SK-N-SH (cell line): ENCODE results near the gene CHAC2. TPM values are rescaled to one million over a fixed set of nuclear protein-coding genes. Genes with fewer than 3 reads are reported as not detected.

ENCODE experiments used
- CTCF ChIA-PET: fragments of 300-600, 350-600 bp; formaldehyde crosslinking; extraction: SDS; loops from one replicate; lab custom pipeline; 2021; lab: Yijun Ruan, JAX
- POLR2A ChIA-PET: fragments of 350-600 bp; sonication (Branson Sonifier 250); formaldehyde crosslinking; extraction: SDS; loops from one replicate; lab custom pipeline; 2020; ENCODE audit warnings: antibody characterized with exemption, inconsistent platforms; lab: Yijun Ruan, JAX
- DNase-seq: peaks from one replicate; pipeline ENCODE4 v3.0.0; 2012
- H2AFZ ChIP-seq: fragments of 200-600 bp; sonication (generic); 2 replicates; pipeline ENCODE4 v1.8.1; 2016; ENCODE audit warnings: antibody characterized with exemption, mild to moderate bottlenecking, low read depth
- H3F3A ChIP-seq: fragments of 200-600 bp; sonication (generic); replicated peaks from 2 replicates; pipeline ENCODE3; 2016; ENCODE audit warnings: antibody characterized with exemption, mild to moderate bottlenecking; ENCODE audit not compliant: insufficient read depth
- H3K27ac ChIP-seq, 2 experiments: fragments of 200-500 bp in 1 of 2; fragments of 200-600 bp in 1 of 2; sonication (Bioruptor generic) in 1 of 2; sonication (generic), shearing (Covaris generic) in 1 of 2; 2 replicates each; pipeline versions ENCODE4 v1.5.1 to v1.6.1; 2014 to 2016; ENCODE audit warnings: low read depth in 2 of 2, inconsistent platforms in 1 of 2, low read length in 1 of 2, mild to moderate bottlenecking in 1 of 2, mixed read lengths in 1 of 2
- H3K27me3 ChIP-seq: fragments of 200-600 bp; sonication (generic), shearing (Covaris generic); 2 replicates; pipeline ENCODE4 v1.6.1; 2016; ENCODE audit warnings: mixed run types; ENCODE audit not compliant: insufficient read depth
- H3K36me3 ChIP-seq, 2 experiments: fragments of 200-500 bp in 1 of 2; fragments of 200-600 bp in 1 of 2; sonication (Bioruptor generic) in 1 of 2; sonication (generic) in 1 of 2; replicated peaks in 1 of 2; 2 replicates each; pipeline versions ENCODE3 to v1.5.1; 2014 to 2016; ENCODE audit warnings: low read length in 1 of 2, mild to moderate bottlenecking in 1 of 2; ENCODE audit not compliant: insufficient read depth in 2 of 2, control insufficient read depth in 1 of 2
- H3K4me1 ChIP-seq, 2 experiments: fragments of 200-500 bp in 1 of 2; fragments of 200-600 bp in 1 of 2; sonication (Bioruptor generic) in 1 of 2; sonication (generic), shearing (Covaris generic) in 1 of 2; 2 replicates each; pipeline versions ENCODE4 v1.5.1 to v1.6.1; 2014 to 2016; ENCODE audit warnings: low read depth in 1 of 2, low read length in 1 of 2, mixed run types in 1 of 2; ENCODE audit not compliant: insufficient read depth in 2 of 2, control insufficient read depth in 1 of 2
- H3K4me2 ChIP-seq: fragments of 200-600 bp; sonication (generic), shearing (Covaris generic); 2 replicates; pipeline ENCODE4 v1.6.1; 2017; ENCODE audit warnings: mixed run types
- H3K4me3 ChIP-seq, 2 experiments: fragments of 200-500 bp in 1 of 2; fragments of 200-600 bp in 1 of 2; sonication (Bioruptor generic) in 1 of 2; sonication (generic), shearing (Covaris generic) in 1 of 2; 2 replicates each; pipeline versions ENCODE4 v1.5.1 to v1.8.1; 2014 to 2016; ENCODE audit warnings: low read depth in 2 of 2, inconsistent platforms in 1 of 2, low read length in 1 of 2, mild to moderate bottlenecking in 1 of 2, mixed read lengths in 1 of 2, moderate library complexity in 1 of 2
- H3K79me2 ChIP-seq: fragments of 200-600 bp; sonication (generic); 2 replicates; pipeline ENCODE4 v1.8.1; 2017; ENCODE audit warnings: mild to moderate bottlenecking; ENCODE audit not compliant: insufficient read depth
- H3K9ac ChIP-seq: fragments of 200-600 bp; sonication (generic); 2 replicates; pipeline ENCODE4 v1.6.1; 2017; ENCODE audit warnings: mixed run types
- H3K9me2 ChIP-seq: fragments of 200-600 bp; sonication (generic); 2 replicates; pipeline ENCODE4 v1.6.1; 2017; ENCODE audit warnings: mixed run types
- H3K9me3 ChIP-seq: fragments of 200-600 bp; sonication (generic); 2 replicates; pipeline ENCODE4 v1.6.1; 2017; ENCODE audit warnings: mixed run types, mild to moderate bottlenecking, moderate library complexity
- H4K20me1 ChIP-seq: fragments of 200-600 bp; sonication (generic); 2 replicates; pipeline ENCODE4 v1.6.1; 2017; ENCODE audit warnings: mild to moderate bottlenecking, mixed run types; ENCODE audit not compliant: insufficient read depth
- ELF1 ChIP-seq: IDR thresholded peaks from 2 replicates; pipeline ENCODE4 v1.4.0; 2012
- EZH2phosphoT487 ChIP-seq: fragments of 200-600 bp; sonication (generic); IDR thresholded peaks from 2 replicates; pipeline ENCODE4 v1.6.1; 2017; ENCODE audit warnings: low read depth, mixed run types, mild to moderate bottlenecking, antibody characterized with exemption, moderate library complexity, borderline replicate concordance
- FOSL2 ChIP-seq: IDR thresholded peaks from 2 replicates; pipeline ENCODE4 v1.4.0; 2012; ENCODE audit warnings: low read depth, mild to moderate bottlenecking, moderate library complexity, borderline replicate concordance
- GABPA ChIP-seq: IDR thresholded peaks from 2 replicates; pipeline ENCODE4 v1.4.0; 2012; ENCODE audit warnings: low read depth, mild to moderate bottlenecking
- RXRA ChIP-seq: IDR thresholded peaks from 2 replicates; pipeline ENCODE4 v1.4.0; 2012; ENCODE audit warnings: low read depth, mild to moderate bottlenecking, borderline replicate concordance
- TEAD4 ChIP-seq: IDR thresholded peaks from 2 replicates; pipeline ENCODE4 v1.4.0; 2012; ENCODE audit warnings: mild to moderate bottlenecking, borderline replicate concordance; ENCODE audit not compliant: insufficient read depth
- USF1 ChIP-seq: IDR thresholded peaks from 2 replicates; pipeline ENCODE4 v1.4.0; 2012; ENCODE audit warnings: low read depth, borderline replicate concordance
- USF2 ChIP-seq: fragments of 150-350 bp; IDR thresholded peaks from 2 replicates; pipeline ENCODE4 v1.6.1; 2017; ENCODE audit warnings: antibody characterized with exemption, low read length, low read depth, borderline replicate concordance
- ZBTB33 ChIP-seq: IDR thresholded peaks from 2 replicates; pipeline ENCODE4 v1.4.0; 2012; ENCODE audit warnings: low read depth, borderline replicate concordance
- polyA plus RNA-seq, 3 experiments: library from polyadenylated mRNA; depleted of rRNA; stranded (reverse); fragments of >200 nt; gene quantifications; 2 replicates each; pipeline ENCODE4 v1.2.3, GENCODE V29; 2012
- TF ChIP-seq, protein P1 (sequence below): IDR thresholded peaks from 2 replicates; pipeline ENCODE4 v1.6.1; 2012; ENCODE audit warnings: mild to moderate bottlenecking, low read depth, low read length, moderate library complexity
- TF ChIP-seq, protein P2 (sequence below): fragments of 200-600 bp; sonication (generic); IDR thresholded peaks from 2 replicates; pipeline ENCODE4 v1.6.1; 2017; ENCODE audit warnings: antibody characterized with exemption, mild to moderate bottlenecking, moderate library complexity

CHAC2 gene
- polyA plus RNA-seq, 1 of the 3 experiments (the other 2 are of a cell fraction) = 2.1 TPM

GRCh38 chr2:53784436-53784835, 16.8 kb downstream of the CHAC2 start:
- Histone ChIP-seq H2AFZ (no peak overlapping the region), H3K27ac (no peak overlapping the region), H3K4me1 (peaks cover 14% of the 10 kb centered on the region in 2 experiments; a peak in 3 of 4 replicates), H4K20me1 (peaks cover 5% of the 10 kb centered on the region; the same call in 1 of the 2 replicates), H3K36me3 (peaks cover 5 to 20% of the 10 kb centered on the region in 2 experiments), H3K9ac (no peak overlapping the region), H3K9me2 (no peaks in the 10 kb centered on the region), H3K4me2 (peak overlapping the region; percentile 85), H3K9me3 (no peaks in the 10 kb centered on the region), H3K4me3 (no peak overlapping the region), H3K27me3 (no peaks in the 10 kb centered on the region), H3K79me2 (peaks cover 100% of the 10 kb centered on the region)
- ChIA-PET CTCF (no interaction called here), POLR2A (interaction anchor here (1.4 kb wide), 1 partner anchor 17 kb away, joined by 3 read pairs; the partner anchor contains the start of gene CHAC2)
- DNase-seq = no peak
- TF ChIP-seq ZBTB33 = no peak
- no peak for TF ChIP-seq USF1
- TF ChIP-seq GABPA = no peak
- TF ChIP-seq, protein P1, sequence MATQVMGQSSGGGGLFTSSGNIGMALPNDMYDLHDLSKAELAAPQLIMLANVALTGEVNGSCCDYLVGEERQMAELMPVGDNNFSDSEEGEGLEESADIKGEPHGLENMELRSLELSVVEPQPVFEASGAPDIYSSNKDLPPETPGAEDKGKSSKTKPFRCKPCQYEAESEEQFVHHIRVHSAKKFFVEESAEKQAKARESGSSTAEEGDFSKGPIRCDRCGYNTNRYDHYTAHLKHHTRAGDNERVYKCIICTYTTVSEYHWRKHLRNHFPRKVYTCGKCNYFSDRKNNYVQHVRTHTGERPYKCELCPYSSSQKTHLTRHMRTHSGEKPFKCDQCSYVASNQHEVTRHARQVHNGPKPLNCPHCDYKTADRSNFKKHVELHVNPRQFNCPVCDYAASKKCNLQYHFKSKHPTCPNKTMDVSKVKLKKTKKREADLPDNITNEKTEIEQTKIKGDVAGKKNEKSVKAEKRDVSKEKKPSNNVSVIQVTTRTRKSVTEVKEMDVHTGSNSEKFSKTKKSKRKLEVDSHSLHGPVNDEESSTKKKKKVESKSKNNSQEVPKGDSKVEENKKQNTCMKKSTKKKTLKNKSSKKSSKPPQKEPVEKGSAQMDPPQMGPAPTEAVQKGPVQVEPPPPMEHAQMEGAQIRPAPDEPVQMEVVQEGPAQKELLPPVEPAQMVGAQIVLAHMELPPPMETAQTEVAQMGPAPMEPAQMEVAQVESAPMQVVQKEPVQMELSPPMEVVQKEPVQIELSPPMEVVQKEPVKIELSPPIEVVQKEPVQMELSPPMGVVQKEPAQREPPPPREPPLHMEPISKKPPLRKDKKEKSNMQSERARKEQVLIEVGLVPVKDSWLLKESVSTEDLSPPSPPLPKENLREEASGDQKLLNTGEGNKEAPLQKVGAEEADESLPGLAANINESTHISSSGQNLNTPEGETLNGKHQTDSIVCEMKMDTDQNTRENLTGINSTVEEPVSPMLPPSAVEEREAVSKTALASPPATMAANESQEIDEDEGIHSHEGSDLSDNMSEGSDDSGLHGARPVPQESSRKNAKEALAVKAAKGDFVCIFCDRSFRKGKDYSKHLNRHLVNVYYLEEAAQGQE = no peak
- TF ChIP-seq USF2 = no peak
- no peak for TF ChIP-seq EZH2phosphoT487
- no peak for TF ChIP-seq FOSL2
- TF ChIP-seq, protein P2, sequence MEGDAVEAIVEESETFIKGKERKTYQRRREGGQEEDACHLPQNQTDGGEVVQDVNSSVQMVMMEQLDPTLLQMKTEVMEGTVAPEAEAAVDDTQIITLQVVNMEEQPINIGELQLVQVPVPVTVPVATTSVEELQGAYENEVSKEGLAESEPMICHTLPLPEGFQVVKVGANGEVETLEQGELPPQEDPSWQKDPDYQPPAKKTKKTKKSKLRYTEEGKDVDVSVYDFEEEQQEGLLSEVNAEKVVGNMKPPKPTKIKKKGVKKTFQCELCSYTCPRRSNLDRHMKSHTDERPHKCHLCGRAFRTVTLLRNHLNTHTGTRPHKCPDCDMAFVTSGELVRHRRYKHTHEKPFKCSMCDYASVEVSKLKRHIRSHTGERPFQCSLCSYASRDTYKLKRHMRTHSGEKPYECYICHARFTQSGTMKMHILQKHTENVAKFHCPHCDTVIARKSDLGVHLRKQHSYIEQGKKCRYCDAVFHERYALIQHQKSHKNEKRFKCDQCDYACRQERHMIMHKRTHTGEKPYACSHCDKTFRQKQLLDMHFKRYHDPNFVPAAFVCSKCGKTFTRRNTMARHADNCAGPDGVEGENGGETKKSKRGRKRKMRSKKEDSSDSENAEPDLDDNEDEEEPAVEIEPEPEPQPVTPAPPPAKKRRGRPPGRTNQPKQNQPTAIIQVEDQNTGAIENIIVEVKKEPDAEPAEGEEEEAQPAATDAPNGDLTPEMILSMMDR = no peak
- TF ChIP-seq TEAD4 = no peak
- no peak for TF ChIP-seq RXRA
- no peak for TF ChIP-seq ELF1
- TF ChIP-seq, all 33 proteins: peak for 0
- H3F3A ChIP-seq = peaks cover 11% of the 10 kb centered on the region
